T-helper 1 cell (primary cell): Measurements from ENCODE around the gene SLC25A10.
A peak's percentile ranks its signal among the peaks of the same experiment; 100 is the strongest.
"Not testable (repeated sequence)": the region's sequence is repeated elsewhere in the genome, so short reads cannot be mapped to it uniquely, and the experiment has no call there.

Experiments
- DNase-seq, 5 donors: peaks; one replicate each; pipeline ENCODE4 v3.0.0-alpha.2; 2012 to 2020
- total RNA-seq, 4 donors: gene quantifications; one replicate each; lab custom pipeline; 2026; lab: John Stamatoyannopoulos, UW

The SLC25A10 gene
- 0.27 to 1.3 (median 0.69) reads per million in 4 donors for total RNA-seq

GRCh38 chr17:81711814-81712467 lies at the start of gene SLC25A10:
Gene SLC25A10 (plus strand): TSS chr17:81712284. CDS start chr17:81712427, 143 bp downstream.
- DNase-seq: peak; percentile 60 to 80 (median 61)

- no peak for DNase-seq
These were observed 48.0 kb upstream of the SLC25A10 start for GRCh38 chr17:81664051-81664470.

- DNase-seq: peak in 2 of 5 donors; percentile 22 to 53
These were observed 46.6 kb upstream of the SLC25A10 start for GRCh38 chr17:81665205-81666091.

GRCh38 chr17:81666092-81666341 lies 46.1 kb upstream of the SLC25A10 start:
- peak in 2 of 5 donors; percentile 19 to 24 for DNase-seq

GRCh38 chr17:81666342-81667191 lies 45.5 kb upstream of the SLC25A10 start, which contains the start of the genes CCDC137 and OXLD1:
Gene CCDC137 (plus strand): TSS chr17:81666737. CDS start chr17:81666767, 30 bp downstream.
Gene OXLD1 (minus strand): TSS chr17:81666605. CDS start chr17:81666577, 28 bp downstream.
- DNase-seq: peak; percentile 83 to 95 (median 88)

- no peak for DNase-seq
These were observed 44.3 kb upstream of the SLC25A10 start for GRCh38 chr17:81667754-81668153.

GRCh38 chr17:81672504-81672903 lies 39.6 kb upstream of the SLC25A10 start:
- DNase-seq: no peak

- DNase-seq: no peak
These were observed 39.1 kb upstream of the SLC25A10 start for GRCh38 chr17:81672954-81673353.

GRCh38 chr17:81673561-81674258 lies 38.4 kb upstream of the SLC25A10 start:
- DNase-seq: no peak

- not testable (repeated sequence) for DNase-seq
These were observed 36.4 kb upstream of the SLC25A10 start for GRCh38 chr17:81675515-81676221.

GRCh38 chr17:81676906-81677305 lies 35.2 kb upstream of the SLC25A10 start:
- no peak for DNase-seq

GRCh38 chr17:81680150-81680549 lies 31.9 kb upstream of the SLC25A10 start:
- DNase-seq: no peak

- DNase-seq: no peak
These were observed 30.4 kb upstream of the SLC25A10 start for GRCh38 chr17:81681672-81682071.

GRCh38 chr17:81682565-81683207 lies 29.4 kb upstream of the SLC25A10 start:
- no peak for DNase-seq

GRCh38 chr17:81683208-81683583 lies 28.9 kb upstream of the SLC25A10 start:
- DNase-seq: no peak

GRCh38 chr17:81683584-81684441 lies 28.3 kb upstream of the SLC25A10 start, which contains the start of the genes ARL16 and HGS:
Gene ARL16 (minus strand): TSS chr17:81683797. CDS start chr17:81683753, 44 bp downstream.
Gene HGS (plus strand): TSS chr17:81684011. CDS start chr17:81684067, 56 bp downstream.
- DNase-seq: peak; percentile 93 to 99 (median 95)

- DNase-seq: no peak
These were observed 27.6 kb upstream of the SLC25A10 start for GRCh38 chr17:81684442-81684911.

GRCh38 chr17:81685108-81685507 lies 27.0 kb upstream of the SLC25A10 start:
- no peak for DNase-seq

GRCh38 chr17:81686614-81687013 lies 25.5 kb upstream of the SLC25A10 start:
- no peak for DNase-seq
